ENCODE measurements around the gene TTC28. TPM values are rescaled to one million over a fixed set of nuclear protein-coding genes. Genes with fewer than 3 reads are reported as not detected.
"Not testable (repeated sequence)": the region's sequence is repeated elsewhere in the genome, so short reads cannot be mapped to it uniquely, and the experiment has no call there.

Gene TTC28
- total RNA-seq, 1 donor from 2014 or later = 48.5 TPM

DNA sequence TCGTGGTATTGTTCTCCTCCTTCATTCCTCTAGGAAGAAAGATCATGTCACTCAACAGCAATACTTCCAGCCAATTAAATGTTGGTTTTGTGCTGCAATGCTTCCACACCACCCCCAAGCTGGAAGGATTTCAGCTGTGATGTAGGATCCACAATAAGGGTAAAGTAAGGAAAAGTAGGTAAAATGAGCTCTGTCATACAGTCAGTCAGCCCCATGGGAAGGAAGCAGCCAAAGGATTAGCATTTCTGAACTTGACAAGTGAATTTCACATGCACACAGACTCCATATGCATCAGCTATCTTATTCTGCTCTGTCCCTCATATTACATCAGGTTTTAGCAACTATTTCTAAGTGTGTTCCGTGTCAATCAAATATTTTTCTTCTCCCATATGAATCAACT, 197.9 kb downstream of the TTC28 start:
- DNase-seq = no peak

DNA sequence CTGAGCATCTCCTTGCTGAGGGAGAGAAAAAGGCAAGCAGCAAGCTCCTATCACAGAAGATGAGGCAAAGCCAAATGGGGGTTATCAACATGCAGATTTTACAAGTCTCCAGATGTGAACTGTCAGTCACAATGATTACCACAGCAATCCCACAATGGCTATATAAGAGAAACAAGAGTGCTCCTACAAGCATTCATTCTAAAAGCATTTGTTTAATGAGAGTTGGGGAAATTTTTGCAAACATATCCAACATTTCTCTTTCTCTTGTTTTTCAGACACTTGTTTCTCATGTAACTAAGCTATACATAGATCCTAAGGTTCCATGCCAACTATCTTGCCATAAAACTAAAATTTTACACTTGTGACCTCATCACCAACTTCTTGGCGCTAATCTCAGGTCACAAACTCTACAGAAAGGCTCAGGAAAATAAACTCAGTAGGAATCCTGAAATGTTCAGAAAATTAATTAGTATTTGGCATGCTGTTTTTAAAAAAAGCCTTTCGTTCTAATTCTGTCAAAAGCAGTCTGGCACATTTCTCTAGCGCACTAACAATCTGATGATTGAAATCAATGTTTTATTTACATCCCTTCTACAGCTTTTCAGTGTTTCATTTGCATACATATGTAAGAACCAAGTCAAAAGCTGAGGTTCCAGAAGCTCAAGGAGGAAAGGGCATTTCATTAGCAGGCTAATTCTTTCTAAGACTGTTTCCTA, 199.5 kb downstream of the TTC28 start:
- peak; percentile 60 for DNase-seq

DNA sequence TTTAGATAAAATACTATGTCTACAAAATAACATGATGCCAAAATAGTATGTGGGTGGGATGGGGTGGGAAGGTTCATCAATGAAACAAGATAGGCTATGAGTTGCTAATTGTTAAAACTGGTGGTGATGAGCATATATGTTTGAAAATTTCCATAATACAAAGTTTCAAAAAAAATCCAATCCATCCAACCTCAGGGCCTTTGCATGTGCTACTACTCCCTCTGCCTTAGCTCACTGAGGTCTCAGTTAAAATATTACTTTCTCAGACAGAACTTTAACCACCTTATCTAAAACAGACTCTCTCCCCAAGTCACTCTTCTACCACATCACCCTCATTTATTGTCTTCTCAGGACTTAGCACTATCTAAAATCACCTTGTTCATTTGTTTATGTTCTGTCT, 201.1 kb downstream of the TTC28 start:
- DNase-seq = no peak

DNA sequence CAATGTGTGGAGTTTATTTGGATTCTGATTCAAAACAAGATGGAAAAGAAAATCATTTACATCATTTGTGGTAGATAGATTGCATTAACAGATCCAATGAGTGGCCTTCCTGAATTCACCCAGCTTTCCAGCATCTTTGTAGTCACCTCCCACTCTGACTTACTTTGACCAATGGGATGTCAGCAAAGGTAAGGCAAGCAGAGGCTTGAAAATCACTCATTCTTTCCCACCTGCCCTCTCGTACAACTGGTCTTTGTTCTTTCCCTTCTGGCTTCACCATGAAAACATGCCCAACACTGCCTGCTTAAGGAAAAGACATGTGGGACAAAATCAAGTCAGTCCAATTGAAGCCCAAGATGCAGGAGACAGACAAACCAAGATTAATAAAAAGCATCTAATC, 202.1 kb downstream of the TTC28 start:
- no peak for DNase-seq

DNA sequence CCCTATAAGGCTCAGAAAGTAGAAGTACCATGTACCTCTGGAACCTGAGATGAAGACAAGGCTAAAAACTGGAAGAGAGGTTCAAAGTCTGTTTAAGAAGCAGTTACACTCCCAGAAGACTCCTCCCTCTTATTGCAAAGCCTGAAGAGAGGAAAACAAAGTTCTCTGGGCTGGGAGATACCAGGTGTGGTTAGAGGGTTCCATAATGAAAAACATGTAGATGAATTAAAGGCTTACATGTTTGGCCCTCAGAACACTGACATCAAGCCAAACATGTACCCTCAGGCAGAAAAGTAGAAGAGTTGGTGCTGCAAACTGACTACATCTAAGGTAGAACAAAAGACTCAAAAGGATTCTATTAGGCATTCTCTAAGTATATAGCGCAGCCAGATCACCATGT, 205.3 kb downstream of the TTC28 start:
- no peak for DNase-seq

DNA sequence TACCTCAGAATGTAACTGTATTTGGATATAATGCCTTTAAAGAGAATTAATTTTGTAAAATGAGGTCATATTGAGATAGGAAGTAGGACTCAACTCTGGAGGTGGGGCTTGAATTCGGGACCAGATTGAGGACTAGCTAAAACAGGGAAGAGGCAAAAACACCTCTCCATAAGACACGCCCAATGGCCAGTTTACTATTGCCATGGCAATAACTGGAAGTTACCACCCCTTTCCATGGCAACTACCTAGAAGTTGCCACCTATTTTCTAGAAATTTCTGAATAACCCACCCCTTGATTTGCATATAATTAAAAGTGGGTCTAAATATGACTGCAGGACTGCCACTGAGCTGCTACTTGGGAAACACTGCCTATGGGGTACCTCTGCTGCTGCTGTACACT, 206.4 kb downstream of the TTC28 start:
- DNase-seq = no peak

DNA sequence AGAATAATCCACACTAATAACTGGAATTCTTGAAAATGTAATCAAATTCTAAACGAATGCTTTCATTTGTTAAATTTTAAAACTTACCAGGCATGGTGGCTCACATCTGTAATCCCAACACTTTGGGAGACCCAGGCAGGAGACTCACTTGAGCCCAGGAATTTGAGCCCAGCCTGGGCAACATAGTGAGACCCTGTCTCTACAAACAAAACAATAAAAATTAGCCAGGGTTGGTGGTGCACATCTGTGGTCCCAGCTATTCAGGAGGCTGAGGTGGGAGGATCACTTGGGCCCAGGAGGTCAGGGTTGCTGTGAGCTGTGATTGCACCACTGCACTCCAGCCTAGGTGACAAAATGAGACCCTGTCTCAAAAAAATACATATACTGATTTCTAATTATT, 212.6 kb downstream of the TTC28 start:
- not testable (repeated sequence) for DNase-seq

DNA sequence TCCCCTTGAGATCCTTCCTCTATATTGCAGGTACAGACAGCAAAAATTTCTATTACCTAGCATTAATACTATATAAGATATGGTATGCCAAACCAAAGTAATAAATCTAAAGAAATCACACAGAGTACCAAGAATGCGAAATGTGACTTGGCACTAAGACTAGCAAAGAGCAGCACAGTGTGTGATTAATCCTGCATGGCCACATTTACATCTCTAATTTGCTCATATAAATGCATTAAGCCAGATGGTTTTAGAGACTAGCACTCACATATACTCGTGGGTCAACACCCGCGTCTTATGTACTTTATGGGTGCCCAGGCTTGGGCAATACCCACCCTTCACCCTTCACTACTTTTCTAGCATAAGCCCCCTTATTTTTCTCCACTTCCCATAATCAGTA, 213.2 kb downstream of the TTC28 start:
- DNase-seq = no peak

DNA sequence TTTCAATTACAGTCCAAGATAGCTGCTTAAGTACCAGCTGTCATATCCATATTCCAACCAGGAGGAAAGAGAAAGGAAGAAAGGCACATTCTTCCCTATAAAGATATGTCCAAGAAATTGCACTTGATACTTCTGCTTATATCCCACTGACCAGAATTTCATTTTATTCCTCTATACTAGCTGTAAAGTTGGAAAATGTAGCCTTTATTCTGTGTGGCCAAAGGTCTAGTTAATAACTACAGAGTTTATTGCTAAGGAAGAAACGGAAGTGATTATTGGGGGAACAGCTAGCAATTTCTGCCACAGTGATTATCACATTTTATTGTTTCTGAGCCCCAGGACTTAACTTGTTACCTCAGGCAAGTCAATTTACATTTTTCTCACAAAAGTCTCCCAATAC, 213.8 kb downstream of the TTC28 start:
- DNase-seq = no peak

DNA sequence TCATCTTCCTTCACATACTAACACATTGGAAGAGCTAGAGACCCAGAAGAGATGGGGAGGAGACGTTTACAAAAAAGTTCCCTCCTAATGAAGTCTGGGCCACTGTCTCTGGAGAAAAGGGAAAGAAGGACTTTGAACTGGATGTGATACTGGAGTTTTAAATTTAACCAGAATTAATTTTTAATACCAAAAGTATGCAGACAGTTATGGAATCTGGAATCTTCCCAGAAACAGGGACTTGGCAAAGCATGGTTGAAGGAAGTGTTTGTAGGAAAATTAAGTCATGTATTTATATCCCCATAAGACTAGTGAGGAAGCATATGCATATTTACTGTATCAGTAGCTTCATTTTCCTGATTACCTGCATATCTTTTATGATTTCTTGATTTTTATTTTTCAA, 215.5 kb downstream of the TTC28 start:
- peak; percentile 23 for DNase-seq

DNA sequence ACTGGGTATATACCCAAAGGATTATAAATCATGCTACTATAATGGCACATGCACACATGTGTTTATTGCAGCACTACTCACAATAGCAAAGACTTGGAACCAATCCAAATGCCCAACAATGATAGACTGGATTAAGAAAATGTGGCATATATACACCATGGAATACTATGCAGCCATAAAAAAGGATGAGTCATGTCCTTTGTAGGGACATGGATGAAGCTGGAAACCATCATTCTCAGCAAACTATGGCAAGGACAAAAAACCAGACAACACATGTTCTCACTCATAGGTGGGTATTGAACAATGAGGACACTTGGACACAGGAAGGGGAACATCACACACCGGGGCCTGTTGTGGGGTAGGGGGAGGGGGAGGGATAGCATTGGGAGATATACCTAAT, 216.2 kb downstream of the TTC28 start:
- not testable (repeated sequence) for DNase-seq

DNA sequence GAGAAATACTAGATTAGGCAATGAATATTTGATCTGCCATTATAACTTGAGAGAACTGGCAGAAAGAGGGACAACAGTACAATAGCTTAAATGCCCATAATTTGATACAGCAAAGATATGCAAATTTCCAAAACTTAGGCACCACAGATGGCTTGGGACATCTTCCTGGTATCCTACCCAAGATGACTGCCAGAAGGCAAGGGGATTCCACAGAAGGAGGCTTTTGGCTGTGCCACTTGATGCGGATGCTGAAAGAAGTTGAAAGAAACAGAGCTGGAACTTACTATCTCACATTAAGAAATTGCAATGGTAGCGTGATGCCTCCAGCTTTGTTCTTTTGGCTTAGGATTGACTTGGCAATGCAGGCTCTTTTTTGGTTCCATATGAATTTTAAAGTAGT, 216.7 kb downstream of the TTC28 start:
- DNase-seq = no peak

DNA sequence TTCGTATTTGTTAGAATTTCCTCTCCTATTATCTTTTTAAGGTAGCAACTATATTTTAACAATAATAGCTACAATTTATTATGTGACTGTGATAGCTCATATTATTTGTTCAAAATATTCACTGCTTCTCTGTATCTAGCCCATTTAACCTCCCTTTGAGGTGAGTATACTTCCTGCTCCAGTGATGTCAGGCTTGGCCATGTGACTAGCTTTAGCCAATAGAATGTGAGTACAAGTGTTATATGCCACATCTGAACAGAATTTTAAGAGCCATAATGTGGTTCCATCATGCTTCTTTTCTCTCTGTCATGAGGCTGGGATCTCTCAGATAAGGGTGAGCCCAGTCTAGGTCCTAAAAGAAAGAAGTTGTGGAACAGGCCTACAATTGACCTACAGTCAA, 217.6 kb downstream of the TTC28 start:
- no peak for DNase-seq

DNA sequence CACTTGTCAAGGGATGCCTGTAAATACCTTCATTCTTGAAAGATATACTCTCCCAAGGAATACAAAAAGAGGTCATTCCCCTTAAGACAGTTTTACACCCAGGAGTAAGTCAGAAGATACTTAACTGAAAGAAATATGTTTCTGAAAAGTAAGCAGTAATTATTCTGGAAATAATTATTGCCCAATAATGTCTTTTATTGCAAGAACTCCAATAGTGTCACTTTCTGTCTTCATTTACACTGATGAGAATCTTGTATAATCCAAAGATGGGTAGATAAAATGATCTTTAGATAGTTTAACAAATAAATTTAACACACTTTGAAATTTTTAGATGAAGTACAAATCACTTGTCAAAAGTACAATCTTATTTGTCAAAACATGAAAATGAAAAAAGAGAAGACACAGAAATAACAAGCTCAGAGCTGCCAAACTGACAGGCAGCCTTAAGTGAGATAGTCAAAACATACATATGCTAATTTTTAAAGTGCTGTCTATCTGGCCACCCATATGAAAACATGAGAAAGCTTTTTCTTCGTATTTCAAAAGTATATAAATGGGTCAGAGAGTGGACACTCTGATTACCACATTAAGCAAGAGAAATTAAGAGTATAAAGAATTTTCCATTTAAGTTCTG, 225.1 kb downstream of the TTC28 start:
- no peak for DNase-seq

DNA sequence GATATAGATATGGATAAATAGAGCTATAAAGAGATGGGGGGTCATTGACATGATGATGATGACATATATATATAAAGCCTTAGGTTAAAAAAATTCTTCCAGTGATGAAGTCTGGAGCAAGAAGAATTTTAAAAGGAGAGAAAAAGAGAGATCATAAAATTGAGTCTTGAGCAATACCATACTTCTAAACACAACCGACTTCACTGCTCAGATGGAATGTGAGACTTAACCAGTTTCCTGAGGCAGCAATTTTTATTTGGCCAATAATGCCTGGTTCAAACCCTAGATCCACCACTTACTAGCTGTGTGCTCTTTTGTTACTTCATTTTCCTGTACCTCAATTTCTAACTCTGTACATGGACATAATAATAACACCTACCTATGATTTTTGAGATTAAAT, 229.5 kb downstream of the TTC28 start:
- DNase-seq = no peak

DNA sequence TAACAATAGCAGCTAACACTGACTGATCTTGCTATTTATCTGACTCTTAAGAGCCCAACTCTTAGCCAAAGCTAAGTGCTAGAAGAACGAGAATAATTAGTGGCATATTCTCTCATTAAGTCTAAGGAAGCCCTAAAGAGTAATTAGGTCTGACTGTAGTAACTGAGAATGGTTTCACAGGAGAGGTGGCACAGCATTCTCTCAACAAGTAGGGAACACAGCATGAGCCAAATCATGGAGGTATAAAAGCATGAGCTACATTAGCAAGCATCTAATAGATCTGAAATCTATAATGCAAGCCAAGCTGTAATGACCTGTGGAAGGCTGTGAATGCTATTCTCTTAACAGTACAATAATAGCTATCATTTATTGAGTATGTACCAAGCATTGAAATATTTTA, 230.6 kb downstream of the TTC28 start:
- no peak for DNase-seq

DNA sequence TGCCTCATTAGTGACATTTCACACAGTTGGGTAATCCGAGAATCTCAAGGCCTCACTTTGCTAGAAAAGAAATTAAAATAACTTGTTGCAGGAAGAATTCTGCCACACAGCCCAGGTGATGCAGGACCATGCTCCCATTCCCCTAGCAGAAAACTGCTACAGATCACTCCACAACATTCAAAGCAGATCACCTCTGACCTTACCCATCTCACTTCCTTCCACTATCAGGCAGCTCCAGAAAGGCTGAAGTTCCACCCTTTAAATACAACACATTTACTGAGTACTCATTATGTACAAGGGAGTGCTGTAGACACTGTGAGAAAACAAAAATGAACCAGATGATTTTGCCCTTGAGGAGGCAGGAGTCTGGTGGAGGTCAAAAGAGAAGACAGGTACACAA, 231.0 kb downstream of the TTC28 start:
- DNase-seq = no peak

DNA sequence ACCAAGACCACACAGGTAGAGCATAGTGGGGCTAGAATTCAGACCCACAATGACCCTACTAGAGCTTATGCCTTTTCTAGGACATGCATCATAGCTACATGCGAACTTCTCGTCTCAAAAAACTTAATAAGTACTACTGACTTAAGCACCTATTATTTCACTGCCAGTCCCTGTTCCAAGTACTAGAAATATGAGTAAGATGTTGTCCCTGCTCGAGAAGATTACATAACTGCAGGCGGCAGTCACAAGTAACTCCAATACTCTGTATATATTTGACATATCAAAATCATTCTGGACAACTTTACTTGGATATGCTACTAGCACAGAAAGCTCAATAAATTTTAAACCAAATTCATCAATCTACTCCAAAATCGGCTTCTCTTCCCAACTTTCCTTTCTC, 235.0 kb downstream of the TTC28 start:
- no peak for DNase-seq

DNA sequence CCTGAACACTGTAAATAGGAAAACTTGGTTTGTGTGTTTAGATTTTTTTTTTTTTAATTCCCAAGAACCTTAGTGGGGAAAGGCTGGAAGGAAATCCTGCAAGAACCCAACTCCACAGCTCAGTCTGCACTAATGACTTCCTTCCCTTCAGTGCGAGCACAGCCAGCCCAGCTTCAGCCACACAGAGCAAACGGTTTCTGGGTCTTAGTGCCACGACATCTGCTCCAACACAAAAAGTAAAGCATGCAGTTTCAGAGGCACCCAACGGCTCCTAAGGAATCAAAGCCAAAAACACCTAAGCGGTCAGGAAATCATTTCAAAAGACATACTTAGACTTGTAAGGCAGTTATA, 236.1 kb downstream of the TTC28 start:
- DNase-seq = peak; percentile 91

DNA sequence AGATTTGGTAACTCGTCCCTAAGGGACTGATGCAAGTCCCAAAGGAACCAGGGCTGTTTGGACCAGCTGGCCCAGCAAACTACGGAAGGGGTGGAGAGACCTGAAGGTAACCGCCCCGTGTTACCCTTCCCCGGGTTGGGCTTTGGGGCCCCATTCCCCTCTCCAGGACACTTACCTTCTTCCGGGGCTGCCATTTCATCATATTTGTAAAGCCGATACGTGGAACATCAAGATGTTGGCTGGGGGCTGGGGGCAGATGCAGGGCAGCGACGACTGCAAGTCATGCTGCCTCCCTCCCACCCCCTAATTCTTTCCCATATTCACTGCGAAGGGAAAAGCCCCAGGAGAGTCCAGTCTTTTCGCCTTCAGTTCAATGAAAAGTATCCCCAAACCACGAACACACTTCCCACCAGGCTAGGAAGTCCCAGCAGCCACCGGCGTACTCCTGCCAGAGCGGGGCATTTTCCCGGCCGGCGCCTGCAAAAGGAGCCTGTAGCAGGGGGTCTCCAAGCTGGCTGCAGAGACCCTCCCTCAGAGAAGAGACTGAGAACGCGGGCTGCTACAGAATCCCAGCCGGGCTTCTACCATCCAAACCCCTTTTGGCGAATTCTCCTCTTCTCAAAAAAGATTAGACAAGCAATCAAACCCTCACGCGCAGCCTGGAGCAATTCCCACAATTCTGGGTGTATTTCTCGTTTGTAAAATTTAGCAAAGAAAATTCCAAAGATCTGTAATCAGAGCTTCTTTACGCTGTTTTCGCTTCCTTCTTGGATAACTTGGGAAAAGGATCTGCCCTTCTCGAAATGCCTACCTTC, 236.7 kb downstream of the TTC28 start:
- DNase-seq = peak; percentile 58

DNA sequence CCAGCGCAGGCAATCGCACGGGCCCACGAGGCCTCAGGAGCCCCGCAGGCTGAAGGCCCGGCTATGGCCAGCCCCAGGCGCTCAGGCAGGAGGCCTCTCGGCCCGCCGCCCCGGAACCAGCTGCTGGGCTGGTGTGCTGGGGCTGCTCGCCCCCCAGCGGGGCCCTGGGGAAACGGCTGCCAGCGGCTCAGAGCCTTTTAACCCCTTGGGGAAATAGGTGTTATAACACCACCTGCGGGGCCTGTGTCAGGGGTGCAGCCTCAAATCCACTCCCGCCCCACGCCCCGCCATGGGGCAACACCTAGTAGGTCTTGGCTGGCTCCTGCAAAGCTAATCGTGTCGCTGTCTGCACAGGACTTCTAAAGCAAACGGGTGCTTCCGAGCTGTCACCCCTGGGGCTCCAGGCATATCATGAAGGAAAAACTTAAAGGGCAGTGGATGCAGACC, 237.4 kb downstream of the TTC28 start:
- peak; percentile 85 for DNase-seq

DNA sequence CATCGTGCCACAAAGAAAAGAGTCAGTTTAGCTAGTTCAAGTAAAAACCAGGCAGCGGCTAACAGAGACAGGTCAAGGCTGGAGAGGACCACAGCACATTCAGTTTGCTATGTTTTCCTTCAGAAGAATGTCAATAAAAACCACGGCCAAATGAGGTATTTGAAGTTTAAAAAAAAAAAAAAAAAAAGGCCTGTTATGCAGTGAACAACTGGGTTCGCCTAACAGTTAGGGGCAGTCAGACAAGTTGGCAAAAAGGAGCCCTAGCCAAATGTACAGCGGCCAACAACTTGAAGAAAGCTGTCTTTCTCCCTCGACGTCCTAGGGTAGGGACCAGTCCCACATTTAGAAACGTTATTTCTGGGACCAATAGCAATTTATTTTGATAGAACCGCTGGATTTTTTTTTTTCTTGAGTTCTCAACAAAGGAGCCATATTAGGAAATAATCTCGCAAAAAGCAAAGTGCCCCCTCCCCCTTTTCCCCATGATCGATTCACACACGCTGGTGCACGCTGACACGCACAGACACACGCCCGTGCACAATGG, 237.8 kb downstream of the TTC28 start:
- DNase-seq = peak; percentile 44

Measured in tongue (tissue), 2 donors.